Measurements from ENCODE around the gene CLTC.
"Not testable (repeated sequence)": the region's sequence is repeated elsewhere in the genome, so short reads cannot be mapped to it uniquely, and the experiment has no call there.

The CLTC gene

GRCh38 chr17:59634632-59635541, 15.2 kb downstream of the CLTC start:
- no peak for DNase-seq

- DNase-seq: no peak
Observed at GRCh38 chr17:59637611-59638310, 18.1 kb downstream of the CLTC start.

DNA sequence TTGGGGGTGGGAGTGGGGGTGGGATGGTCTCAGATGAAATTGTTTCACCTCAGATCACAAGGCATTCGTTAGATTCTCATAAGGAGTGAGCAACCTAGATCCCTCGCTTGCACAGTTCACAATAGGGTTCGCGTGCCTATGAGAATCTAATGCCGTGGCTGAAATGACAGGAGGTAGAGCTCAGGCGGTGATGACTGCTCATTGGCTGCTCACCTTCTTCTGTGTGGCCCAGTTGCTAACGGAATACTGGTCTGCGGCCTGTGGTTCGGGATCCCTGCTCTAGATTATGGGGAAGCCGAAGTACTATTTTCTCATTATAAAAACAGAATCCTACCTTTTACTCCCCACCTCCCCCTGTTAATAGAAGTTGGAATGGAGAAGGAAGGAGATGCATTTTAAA, 18.9 kb downstream of the CLTC start:
- no peak for DNase-seq

- no peak for DNase-seq
Observed at GRCh38 chr17:59641799-59642484, 22.2 kb downstream of the CLTC start.

GRCh38 chr17:59642565-59642964, 22.9 kb downstream of the CLTC start:
- no peak for DNase-seq

DNA sequence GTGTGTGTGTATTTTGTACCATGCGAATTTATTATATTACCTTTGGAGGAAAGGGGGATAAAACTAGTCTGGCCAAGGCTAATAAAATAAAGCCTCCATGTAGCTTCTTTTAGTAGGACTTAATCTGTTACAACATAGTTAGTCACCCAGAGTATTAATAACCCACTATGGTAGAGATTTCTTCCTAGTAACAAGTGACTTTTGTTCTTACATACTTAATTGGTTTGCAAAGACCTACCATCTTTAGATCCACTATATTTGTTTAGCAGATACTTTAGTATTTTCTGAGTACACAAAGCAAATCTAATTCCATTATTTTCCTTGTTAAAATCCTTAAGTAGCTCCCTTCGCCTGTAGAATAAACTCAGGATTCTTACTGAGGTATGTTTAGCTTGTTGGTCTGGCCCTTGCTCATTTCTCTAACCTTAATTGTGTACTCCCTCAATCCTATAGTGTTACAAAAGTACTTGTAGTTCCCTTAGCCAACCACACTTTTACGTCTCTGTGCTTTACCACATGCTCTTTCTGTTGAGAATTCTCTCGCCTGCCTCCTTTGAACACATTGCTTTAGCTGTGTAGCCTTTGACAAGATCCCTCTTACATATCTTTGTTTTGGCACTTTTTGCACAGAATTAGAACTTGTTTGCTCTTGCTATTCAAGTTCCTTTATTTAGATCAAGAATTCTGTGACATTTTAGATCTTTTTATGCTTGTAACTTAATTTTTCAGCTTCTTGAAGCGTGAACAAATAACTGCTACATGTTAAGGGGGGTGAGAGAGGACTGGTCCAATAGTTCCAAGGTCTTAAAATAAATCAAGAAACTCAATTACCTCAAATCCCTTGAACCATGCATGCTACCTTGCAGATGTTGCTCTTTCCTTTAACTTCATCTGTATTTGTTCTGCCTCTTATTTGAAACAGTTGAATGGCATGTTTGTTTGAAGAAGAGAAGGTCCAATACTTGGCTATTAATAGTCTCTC, 23.8 kb downstream of the CLTC start:
- no peak for DNase-seq

DNA sequence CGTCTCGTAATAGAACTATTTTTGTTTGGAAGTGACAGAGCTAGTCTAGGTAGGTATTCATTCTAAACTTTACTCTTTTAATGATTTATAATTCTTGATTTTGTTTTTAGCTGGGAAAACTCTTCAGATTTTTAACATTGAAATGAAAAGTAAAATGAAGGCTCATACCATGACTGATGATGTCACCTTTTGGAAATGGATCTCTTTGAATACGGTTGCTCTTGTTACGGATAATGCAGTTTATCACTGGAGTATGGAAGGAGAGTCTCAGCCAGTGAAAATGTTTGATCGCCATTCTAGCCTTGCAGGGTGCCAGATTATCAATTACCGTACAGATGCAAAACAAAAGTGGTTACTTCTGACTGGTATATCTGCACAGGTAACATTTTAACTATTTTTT, 27.6 kb downstream of the CLTC start:
- DNase-seq: no peak

DNA sequence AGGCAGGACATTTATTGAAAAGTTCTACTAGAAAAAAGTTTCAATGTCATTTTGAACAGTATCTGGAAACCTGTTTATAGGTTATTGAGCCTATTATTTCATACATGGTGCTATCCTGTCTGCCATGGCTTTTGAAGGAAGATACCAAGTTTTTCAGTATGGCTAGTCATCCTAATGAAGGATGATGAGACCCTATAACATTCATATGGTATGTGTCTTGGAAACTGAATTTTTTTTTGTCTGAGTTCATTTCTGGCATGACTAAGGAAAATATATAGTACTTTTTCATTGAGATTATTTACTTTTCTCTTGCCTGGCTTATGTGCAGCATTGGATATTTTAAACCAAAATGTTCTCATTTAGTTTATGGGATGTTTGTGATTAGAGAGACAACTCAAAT, 30.2 kb downstream of the CLTC start:
- DNase-seq: no peak

GRCh38 chr17:59650642-59651041, 30.9 kb downstream of the CLTC start:
- no peak for DNase-seq

DNA sequence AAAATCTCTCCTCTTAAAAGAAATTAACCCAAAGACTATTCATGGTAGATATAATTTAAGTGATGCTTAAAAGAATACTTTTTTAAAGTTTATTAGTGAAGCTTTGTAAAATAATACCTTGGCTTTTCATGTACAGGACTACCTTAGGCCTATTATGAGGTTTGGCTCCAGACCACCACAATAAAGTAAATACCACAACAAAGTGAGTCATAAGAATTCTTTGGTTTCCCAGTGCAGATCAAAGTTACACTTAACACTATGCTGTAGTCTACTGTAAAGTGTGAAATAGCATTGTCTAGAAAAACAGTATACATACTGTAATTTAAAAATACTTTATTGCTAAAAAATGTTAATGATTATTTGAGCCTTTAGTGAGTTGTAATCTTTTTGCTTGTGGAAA, 31.7 kb downstream of the CLTC start:
- no peak for DNase-seq

- DNase-seq: no peak
Observed at GRCh38 chr17:59652119-59652518, 32.4 kb downstream of the CLTC start.

DNA sequence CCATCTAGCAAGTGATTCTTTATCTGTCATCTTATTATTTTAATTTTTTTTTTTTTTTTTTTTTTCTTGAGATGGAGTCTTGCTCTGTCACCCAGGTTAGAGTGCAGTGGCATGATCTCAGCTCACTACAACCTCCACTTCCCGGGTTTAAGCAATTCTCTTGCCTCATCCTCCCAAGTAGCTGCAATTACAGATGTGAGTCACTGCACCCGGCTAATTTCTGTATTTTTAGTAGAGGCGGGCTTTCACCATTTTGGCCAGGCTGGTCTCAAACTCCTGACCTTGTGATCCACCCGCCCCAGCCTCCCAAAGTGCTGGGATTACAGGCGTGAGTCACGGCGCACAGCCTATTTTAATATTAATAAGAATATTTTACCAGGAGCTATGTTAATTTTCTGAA, 36.9 kb downstream of the CLTC start:
- not testable (repeated sequence) for DNase-seq

GRCh38 chr17:59666235-59666634, 46.5 kb downstream of the CLTC start:
- no peak for DNase-seq

- DNase-seq: no peak
Observed at GRCh38 chr17:59668816-59669215, 49.1 kb downstream of the CLTC start.

DNA sequence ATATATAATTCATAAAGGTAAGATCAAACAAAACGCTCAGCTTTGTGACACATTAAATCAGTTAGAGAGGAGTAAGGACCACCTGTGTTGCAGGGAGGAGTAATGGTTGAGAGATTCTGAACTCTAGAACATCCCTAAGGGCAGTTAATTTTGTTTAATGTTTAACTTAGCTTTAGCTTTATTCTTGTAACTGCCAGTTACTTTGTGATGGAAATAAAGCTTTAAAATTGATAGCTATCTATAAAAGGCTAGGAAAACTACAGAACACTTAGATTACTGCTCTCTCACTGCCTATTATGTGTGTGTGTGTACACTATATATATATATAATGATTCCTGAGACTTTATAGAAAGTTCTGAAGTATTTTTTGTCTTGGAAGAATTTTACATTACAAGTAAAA, 49.7 kb downstream of the CLTC start:
- no peak for DNase-seq

DNA sequence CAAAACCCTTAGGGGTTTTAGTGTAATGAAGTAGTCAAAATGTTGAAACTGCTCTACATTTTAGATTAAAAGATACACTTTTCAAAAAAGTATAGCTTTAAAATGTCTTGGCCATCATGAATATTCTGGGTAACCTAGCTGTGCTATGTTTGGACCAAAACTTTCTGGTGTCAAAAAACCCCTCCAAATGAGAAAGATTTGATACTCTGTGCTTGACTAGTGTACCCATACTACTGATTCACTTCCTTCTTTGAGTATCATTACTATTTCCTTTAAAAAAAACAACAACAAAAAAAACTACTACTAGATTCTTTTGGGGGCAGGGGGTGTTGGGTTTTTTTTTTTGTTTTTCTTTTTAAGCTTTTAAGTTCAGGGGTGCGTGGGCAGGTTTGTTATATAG, 50.2 kb downstream of the CLTC start:
- DNase-seq: no peak

- DNase-seq: no peak
Observed at GRCh38 chr17:59671386-59671785, 51.7 kb downstream of the CLTC start.

GRCh38 chr17:59675231-59675630, 55.5 kb downstream of the CLTC start:
- no peak for DNase-seq

DNA sequence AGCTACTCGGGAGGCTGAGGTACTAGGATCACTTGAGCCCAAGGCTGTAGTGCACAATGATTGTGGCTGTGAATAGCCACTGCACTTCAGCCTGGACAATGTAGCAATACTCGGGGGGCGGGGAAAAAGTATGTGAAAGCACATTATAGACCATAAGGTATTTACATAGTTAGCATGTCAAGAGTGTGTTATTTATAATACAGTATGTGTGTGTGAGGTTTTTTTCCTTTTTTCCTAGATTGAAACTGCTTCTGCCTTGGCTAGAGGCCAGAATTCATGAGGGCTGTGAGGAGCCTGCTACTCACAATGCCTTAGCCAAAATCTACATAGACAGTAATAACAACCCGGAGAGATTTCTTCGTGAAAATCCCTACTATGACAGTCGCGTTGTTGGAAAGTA, 57.0 kb downstream of the CLTC start:
- no peak for DNase-seq

DNA sequence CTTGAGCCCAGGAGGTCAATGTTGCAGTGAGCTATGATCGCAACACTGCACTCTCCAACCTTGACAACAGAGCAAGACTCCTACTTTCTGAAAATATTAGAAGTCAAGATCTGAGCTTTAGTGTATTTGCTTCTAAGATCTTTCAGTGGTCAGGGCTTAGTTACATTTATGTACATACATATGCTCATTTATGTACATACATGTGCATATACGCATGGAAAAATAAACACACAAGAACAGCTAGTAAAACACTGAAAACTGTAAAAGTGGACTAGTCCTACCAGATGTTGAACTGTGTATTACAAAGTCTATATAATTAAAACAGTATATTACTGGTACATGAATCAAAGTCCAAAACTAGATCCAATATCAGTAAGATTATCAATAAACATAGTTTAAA, 59.2 kb downstream of the CLTC start:
- no peak for DNase-seq

- DNase-seq: no peak
Observed at GRCh38 chr17:59680314-59680713, 60.6 kb downstream of the CLTC start.

GRCh38 chr17:59683283-59683682, 63.6 kb downstream of the CLTC start:
- no peak for DNase-seq

DNA sequence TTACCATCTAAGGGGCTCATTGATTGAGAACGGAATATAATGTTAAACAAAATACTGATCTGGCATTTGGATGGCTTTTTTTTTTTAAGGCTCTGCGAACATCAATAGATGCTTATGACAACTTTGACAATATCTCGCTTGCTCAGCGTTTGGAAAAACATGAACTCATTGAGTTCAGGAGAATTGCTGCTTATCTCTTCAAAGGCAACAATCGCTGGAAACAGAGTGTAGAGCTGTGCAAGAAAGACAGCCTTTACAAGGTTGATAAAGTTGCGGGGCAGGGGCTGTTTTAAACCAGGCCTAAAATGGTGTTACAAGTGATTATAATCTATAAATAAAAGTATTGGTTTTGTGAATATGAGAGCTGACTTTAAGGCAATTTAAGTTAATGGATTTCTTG, 65.3 kb downstream of the CLTC start:
- DNase-seq: no peak

All from NCI-H1048 (cell line).